Lower leg skin (tissue), 3 donors: Measurements from ENCODE around the gene CADM1.

Experiments used
- CTCF ChIP-seq, 3 donors: fragments of 450-650 bp; IDR thresholded peaks; one replicate each; pipeline ENCODE4 v1.5.1; 2016; ENCODE audit warnings: antibody characterized with exemption in 3 of 3, mild to moderate bottlenecking in 3 of 3, moderate library complexity in 2 of 3
- POLR2A ChIP-seq, 2 donors: fragments of 450-650 bp; IDR thresholded peaks; one replicate each; pipeline ENCODE4 v1.6.1; 2016 to 2017; ENCODE audit warnings: antibody characterized with exemption in 2 of 2, mild to moderate bottlenecking in 1 of 2, moderate library complexity in 1 of 2

- TF ChIP-seq CTCF (IDR thresholded peaks at IDR 0.05) (no peak), POLR2A (IDR thresholded peaks at IDR 0.05) (no peak)
Observed at GRCh38 chr11:115313224-115313838, 190.9 kb downstream of the CADM1 start.
